Stimulated activated CD4-positive, alpha-beta T cell treated with anti-CD3 and anti-CD28 coated beads, Interleukin-15, amount 100 ng/mL, for 48 hours (primary cell): ENCODE results near the gene RXRA.

Experiments
- DNase-seq, 2 donors: peaks; one replicate each; pipeline ENCODE4 v3.0.0-alpha.2; 2020; ENCODE audit warnings: low read depth in 2 of 2

Gene RXRA

DNA sequence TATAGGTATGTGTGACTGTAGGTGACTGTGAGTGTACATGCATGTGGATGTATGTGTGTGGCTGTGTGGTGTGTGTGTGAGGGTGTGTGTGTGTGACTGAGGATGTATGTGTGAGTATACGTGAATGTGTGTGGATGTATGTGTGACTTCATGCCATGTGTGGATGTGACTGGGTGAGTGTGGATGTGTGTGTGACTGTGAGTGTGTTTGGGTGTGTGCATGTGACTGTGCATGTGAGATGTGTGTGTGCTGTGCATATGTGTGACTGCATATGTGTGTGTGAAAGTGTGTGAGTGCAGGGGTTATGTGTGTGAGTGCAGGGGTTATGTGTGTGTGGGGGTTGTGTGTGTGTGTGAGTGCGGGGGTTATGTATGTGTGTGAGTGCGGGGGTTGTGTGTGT is 42.3 kb downstream of the RXRA start:
- DNase-seq: no peak

DNA sequence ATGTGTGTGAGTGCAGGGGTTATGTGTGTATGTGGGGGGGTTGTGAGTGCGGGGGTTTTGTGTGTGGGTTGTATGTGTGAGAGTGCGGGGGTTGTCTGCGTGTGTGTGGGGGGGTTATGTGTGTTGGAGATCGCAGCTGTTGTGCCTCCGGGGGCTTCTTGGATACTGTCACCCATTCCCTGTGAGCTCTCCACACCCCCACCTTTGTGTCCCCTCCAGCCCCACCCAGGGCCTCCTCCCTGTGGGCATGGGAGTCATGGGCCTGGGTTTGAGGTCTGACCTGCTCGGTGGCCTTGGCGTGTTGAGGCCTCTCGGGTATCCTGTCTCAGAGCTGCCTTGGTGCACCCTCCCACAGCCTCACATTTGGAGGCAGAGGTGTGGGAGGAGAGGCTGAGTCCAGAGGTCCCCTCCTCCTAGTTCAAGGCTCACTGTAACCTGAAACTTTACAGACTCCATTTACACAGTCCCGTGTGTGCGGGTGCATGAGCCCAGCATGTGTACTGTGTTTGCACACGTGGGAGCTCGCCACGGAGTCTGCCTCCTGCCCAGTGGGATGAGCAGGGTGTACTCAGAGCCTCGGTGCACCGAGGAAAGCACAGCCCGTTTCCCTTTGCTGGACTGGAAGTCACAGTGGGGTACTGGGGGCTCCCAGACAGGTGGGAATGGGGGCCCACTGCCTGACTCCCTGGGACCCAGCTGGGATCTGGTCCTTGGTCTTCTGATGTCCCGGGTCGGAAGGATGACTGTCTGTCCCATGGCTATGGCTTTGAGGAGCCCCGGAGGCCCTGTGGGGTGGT is 43.4 kb downstream of the RXRA start:
- DNase-seq: no peak

DNA sequence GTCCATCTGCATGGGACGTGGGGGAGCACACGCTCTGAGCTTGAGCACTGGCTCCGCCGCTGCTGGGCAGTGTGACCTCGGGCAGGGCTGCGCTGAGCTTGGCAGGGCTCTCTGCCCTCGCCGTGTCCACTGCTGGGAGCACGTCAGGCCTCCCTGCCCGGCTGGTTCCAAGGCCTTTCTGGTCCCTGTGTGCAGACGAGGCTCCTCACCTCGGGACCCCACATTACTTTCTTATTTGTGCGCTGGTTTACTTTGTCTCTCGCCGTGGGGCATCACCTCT is 43.9 kb downstream of the RXRA start:
- no peak for DNase-seq

DNA sequence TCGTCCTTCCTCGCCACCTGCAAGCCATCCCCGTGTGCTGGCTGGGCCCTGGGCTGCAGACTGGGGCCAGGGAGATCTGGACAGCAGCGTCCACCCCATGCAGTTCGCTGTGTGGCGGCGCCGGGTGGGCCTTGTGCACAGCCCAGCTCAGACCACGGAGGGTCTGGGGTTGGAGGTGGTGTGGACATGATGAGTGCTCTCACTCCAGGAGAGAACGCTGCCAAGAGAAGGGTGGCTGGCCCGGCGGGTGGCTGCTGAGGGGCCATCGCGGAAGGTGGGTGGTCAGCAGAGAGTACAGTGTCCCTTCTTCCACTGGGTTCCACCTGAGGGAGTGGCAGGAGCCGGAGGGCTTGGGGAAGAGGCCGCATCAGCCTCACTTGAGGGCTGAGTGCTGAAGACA is 44.4 kb downstream of the RXRA start:
- DNase-seq: no peak

DNA sequence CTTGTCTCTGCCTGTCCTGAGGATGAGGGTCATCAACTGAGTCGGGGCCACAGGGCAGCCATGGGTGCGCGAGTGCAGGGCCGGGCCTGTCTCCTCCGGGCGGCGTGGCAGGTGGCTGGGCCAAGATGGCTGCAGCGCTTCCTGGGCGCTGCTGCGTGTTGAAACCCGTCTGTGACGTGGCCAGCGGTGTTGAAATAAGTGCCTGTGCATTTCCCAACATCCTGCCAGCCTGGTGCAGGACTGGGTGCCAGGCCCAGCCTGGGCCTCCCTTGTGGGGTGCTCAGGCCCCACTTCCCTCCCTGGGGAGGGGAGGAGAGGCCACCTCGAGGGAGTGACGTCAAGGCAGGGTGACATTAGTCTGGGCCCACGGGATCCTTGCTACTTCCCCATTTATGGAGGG is 45.5 kb downstream of the RXRA start:
- DNase-seq: no peak

DNA sequence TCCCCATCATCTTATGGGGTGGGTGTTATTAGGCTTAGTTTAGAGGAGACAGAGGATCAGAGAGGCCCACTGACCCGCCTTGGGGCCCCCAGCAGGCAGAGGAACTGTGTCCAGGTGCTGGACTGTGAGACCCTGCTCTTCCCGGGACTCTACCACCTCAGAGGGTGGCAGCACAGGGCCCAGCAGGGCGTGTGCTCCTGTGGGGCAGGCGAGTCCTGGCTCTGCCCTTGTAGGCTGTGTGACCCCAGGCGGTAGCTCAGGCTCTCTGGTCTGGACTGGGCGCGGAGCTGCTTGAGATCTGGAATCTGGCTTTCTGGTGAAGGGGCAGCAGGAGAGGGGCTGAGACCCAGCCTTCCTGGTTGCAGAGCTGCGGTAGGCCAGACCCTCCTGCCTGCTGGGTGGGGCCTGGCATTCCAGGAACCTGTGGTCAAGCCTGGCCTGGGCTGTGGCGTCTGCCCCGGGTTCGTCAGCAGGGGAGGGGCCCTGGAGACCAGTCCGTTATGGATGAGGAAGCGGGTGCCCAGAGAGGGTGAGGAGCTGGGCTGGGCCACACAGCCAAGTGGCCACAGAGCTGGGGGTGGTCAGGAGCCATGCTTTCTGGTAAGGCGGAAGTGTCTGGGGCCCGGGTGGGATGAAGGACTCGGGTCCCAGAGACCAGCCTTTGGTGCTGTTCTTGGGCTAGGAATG is 46.5 kb downstream of the RXRA start:
- no peak for DNase-seq

DNA sequence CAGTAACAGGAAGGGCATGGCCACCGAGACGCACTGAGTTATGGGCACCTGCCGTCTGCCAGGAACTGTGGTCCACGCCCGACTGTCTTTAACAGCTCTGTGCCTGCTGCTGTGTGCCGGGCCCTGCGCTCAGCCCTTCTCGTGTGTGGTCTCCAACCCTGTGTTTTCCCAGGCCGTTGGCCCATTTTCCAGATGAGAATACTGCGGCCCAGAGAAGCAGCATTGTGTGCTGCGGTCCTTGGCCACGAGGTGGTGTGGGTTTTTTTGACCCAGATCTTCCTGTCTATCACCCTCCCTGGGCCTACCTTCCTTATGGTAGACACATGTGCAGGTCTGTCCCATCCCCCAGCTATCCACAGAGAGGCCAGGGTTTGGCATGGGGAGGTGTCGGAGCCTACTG is 47.0 kb downstream of the RXRA start:
- no peak for DNase-seq

DNA sequence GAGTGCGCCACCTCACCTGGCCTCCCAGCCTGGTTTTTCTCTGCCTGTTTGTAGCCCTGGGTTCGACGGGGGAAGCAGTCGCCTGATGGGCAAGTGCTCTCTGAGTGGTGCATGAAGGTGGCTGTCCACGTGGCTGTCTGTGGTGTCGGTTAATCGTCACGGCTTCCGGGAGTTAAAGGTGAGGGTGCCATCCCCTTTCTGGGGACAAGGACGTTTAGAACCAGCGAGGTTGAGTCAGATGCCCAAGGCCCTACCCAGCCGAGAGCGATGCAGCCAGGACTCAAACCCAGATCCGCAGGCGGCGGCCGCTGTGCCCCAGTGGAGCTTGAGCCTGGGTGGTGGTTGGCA is 47.7 kb downstream of the RXRA start:
- no peak for DNase-seq

DNA sequence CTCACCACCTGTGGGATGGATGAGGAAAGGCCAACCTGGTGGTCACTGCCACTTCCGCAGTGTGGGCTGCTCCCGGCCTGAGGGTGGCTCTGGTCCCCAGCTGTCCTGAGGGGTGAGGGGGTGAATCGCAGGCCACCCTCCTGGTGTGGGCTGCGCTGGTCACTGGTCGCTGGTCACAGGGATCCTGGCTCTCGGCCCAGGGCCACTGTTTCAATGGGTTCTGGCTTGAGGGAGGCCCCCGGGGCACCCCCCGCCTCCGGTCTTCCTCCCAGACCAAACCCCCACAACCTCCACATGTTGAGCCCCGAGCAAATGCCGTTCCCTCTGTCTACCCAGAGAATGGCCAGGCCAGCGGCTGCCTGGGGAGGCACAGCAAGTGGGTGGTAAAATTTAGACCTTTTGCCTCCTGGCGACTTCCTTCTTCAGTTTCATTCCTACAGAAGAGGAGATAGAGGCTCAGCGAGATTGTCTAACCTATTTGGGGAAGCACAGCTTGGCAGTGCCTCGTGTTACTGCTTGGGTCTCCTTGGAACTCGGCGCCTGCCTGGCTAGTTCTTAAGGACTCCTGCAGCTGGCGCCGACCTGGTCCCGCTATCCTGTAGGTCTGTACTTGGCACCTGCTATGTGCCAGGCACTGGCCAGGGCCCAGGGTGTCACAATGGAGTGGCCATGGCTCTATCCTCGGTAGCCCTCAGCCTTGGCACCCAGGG is 48.2 kb downstream of the RXRA start:
- no peak for DNase-seq

DNA sequence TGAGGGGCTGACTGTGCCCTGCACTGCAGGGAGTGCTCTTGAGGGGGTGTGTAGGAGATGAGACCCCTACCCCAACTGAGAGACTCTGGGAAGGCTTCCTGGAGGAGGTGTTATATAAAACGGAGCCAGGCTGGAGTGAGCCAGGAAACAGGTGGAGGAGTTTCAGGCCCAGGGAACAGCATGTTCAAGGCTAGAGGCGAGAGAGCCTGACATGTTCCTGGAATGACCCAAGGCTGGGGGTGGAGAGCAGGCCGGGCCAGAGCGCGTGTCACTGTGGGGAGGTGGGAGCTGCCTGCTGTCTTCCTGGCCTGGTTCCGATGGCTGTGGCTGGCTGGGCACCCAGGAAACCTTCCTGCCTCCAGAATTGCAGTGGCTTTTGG is 48.7 kb downstream of the RXRA start:
- no peak for DNase-seq

DNA sequence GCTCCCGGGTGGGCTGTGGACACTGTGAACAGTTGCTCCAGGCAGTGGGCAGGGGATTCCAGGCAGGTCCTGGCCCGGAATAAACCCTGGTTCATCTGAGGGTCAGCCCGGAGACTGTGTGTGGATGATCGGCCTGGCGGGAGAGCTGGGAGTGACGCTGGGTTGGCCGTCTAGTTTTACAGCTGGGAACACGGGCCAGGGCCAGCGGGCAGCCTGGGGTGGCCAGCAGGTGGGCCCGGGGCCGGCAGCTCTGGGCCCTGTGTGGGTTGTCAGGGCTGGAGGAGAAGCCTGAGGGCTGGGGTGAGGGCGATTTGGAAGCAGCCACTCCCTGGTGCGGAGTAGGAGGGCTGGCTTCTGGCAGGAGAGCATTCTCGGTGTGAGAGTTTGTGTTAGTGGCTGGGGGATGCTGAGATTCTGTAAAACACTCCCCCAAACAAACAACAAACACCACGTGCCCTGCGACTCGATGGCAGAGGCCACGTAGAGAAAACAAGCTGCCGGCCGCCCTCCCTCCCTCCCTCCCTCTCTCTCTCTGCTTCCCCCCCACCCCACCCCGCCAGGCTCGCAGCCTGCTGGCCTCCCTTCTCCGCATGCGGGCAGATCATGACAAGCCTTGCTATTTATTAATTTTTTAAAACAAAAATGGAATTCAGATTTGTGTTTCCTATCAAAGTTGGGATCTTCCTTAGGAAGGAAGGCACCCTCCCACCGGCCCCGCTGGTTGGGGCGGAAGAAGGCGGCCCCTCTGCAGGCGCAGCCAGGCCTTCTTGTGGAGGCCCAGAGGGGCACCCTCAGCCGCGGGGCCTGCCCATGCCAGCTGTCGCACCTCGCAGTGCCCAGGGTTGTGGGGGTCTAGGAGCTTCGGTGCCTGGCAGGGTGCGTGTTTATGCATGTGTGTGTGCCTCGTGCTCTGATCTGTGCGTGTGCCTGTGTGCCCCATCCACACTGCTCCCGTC is 49.5 kb downstream of the RXRA start:
- DNase-seq: no peak

DNA sequence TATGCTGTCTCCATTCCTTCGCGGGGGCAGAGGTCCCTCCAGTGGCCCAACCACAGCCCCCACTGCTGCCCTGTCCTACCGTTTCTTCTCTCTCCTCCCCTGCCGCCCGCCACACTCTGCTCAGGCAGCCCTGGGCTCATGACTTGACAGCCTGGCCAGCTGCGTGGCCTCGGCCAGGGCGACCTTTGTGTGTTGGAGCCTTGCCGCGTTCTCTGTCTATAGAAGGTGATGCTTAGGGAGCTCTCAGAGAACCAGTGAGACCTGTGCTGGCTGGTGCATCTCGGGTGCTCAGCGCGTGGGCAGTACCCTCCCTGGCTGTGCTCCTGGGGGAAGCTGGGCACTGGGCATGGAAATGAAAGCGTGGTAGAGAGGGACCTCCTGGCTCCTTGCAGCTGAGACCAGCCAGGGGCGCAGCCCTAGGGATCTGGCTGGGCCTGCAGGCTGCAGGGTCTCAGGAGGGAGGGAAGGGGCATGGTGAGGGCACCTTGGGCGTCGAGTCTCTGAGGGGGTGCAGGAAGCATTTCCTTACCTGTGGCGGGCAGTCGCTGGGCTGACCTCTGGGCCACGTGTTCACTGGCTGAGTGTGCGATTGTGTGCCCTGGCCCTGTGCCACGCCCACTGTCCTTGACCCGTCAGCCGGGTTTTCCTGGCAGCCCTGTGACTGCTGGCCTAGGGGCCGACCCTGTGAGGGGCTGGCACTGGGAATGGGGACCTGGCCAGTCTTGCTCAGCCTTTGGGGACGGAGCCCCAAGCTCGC is 50.3 kb downstream of the RXRA start:
- no peak for DNase-seq

DNA sequence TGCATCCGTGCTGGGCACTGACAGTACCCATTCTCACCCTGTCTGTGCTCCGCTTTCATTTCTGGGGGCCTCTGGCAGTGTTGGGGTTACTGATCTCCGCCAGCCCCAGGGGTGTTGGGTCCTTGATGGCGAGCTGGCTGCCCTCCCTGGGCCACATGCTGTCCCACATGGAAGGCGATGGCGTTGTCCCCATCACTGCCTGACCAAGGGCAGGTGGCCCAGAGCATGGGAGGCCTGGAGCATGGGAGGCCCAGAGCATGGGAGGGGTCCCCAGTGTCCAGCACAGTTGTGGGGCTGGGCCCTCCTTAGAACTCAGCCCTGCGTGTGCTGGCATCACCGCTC is 50.9 kb downstream of the RXRA start:
- no peak for DNase-seq

DNA sequence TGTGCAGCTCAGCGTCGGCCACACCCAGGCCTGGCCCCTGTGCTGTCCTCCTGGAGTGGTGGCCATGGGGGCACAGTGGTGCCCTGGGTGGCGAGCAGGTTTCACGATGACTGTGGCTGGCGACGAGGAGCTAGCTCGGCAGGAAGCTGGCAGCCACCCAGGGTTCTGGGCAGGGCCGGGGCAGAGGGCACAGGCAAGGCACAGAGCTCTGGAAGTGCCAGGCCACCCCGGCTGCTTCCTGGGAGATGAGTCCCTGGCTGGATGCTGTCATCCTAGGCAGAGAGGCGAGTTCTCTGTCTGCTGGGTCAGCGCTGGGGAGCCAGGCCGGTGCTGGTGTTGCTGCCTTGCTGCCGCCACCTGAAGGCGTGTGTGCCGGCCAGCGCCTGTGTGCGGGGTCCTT is 51.7 kb downstream of the RXRA start:
- DNase-seq: no peak

DNA sequence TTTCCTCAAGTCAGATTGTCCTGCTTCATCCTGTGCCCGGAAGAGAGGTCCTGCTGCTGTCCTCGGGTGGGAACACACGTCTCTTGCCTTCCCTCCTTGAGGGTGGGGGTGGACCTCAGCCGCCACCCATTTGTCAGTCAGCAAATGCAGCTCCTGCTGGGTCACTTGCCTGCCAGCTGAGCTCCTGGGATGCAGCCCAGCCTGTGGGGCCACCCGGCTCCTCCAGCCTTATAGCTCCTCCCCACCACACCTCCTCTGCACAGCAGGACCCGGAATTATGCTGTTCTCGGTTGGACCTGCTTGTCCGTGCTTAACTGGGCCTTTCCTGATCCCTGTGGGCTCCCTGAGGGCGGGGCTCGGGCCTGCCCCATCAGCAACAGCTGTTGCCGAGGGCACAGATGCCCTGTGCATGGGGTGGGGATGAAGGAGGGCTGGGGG is 52.7 kb downstream of the RXRA start:
- DNase-seq: no peak

DNA sequence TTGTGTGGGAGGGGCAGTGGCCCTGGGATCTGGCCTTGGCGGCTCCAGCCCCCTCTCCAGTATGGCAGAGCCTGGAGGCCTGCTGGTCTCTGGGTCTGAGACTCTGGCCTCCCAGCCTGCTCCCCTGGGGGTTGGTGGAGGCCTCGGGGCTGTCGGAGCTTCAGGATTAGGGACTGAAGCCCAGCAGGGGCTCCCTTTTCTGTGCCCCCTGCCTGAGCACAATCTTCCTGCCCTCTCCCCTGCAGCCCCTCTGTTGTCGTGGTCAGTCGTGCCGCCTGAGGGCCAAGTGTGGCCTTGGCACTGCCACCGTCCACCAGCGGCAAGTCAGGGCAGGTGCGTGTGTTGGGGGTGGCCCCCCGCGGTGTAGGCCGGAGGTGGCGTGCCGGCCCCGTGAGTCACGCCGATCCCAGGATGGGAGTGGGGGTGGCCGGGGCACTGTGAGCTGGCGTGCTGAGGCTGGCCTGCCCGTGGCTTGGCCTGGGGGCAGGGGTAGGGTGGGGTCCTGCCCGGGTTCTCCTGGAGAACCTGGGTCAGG is 53.6 kb downstream of the RXRA start:
- no peak for DNase-seq

DNA sequence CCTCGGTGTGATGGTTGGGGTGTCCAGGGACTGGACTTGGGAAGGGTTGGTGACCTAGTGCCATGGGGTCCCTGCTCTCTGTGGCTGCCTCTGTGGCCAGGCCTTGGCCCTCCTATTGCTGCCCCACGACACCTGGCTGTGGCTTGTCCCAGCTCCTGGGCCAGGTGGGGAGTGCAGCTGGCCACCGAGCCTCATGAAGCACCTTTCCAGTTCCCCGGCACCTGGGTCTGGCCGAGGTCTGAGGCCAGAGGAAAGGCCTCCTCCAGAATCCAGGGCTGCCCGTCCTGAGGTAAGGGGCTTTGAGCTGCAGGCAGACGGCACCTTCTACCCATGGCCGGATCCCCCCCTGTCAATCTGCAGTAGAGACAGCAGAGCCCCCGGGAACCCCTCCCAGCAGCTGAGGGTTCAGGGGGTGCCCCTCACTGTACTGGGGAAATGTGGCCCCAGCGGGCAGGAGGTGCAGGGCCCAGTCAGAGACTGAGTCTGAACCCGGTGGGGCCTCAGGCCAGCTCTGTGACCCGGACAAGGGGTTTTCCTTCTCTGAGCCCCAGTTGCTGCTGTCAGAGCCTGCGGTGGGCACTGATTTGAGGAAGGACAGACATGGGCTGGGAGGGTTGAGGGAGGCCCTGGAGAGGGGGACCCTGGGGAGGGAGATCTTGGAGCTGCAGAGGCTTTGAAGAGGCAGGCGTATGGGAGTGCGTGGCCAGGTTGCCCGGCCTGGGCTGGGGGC is 54.5 kb downstream of the RXRA start:
- no peak for DNase-seq

DNA sequence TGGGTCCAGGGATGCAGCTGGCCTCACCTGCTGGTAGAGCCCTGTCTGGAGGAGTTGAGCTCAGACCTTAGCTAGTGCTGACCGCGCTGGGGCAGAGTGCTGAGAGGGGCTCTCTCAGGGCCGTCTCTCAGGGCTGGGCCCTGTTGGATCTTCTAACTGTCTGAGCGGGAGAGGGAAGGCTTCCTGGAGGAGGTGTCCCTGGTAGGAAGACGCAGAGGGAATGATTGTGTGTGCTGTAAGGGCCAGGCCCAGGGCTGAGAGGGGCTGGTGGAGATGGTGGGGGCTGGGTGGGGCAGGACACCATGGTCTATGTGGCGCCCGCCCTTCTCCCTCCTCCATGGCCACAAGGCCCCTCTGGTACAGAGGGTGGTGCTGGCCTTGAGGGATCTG is 55.0 kb downstream of the RXRA start:
- no peak for DNase-seq

DNA sequence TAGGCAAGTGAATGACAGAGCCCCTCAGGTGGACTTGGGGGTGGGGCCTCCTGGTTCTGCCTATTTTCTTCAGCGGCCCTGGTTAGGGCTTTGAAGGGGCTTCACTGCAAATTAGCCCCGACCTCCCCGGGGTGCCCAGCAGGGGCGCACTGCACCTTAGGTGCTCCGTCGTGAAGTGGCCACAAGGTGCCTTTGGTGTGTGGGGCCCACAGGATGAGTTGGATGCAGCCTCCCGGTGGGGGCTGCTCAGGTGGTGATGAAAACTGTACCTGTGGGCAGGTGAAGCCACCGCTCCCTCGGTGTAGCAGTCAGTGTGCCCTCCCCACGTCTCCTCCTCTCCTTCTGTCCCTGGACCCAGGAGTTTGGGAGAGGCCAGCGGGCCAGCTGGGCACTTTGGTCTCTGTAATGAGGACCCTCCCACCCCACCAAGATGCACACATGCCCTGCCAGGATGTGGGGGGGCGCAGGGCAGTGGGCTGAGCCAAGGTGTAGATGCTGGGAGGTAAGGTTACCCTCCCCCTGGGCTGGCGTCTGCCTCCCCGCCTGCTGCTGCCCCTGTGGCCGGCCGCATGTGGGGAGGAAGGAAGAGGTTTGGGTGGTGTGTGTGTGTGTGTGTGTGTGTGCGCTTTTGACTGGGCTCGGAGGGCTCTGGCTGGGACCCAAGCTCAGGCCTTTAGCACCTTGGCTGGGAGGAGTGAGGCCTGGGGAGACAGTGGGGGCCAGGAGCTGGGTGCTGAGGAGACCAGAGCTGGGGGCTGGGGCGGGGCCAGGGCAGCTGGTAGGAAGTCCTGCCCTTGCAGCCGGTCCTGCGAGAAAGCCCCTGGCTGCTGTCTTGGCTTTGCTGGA is 55.6 kb downstream of the RXRA start:
- no peak for DNase-seq

DNA sequence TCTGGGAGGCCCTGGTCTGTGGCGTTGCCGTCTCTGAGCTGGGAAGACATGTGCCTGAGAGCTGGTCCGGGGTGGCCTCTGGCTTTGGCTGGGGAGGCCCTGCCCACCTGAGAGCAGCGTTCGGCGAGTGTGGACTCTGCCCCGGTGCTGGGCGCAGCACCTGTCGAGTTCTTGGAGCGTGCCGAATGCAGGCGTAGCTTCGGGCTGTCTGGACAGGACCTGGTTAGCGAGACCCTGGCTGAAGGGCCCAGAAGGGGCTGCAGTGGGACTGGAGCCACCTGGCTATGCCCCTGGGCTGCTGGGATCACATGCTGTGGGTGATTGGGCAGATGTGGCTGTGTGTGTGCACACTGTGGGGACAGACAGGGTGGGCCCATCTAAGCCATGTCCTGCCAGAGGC is 56.5 kb downstream of the RXRA start:
- DNase-seq: no peak
